Measurements from ENCODE around the gene PDE1A. TPM values are rescaled to one million over a fixed set of nuclear protein-coding genes. Genes with fewer than 3 reads are reported as not detected.
"Not testable (repeated sequence)": the region's sequence is repeated elsewhere in the genome, so short reads cannot be mapped to it uniquely, and the experiment has no call there.

Gene PDE1A
- total RNA-seq, 2 experiments from 2014 or later: not detected

GRCh38 chr2:182404092-182404491, 22.7 kb downstream of the PDE1A start:
- intact Hi-C loops (cut with micrococcal nuclease; ENCODE audit: unreplicated experiment): no loop called here
- H3K4me3 ChIP-seq (ENCODE audit: low read depth, low read length, poor library complexity, severe bottlenecking): no peak overlapping the region
- H2AFZ ChIP-seq (ENCODE audit: low read length): no peak overlapping the region
- no peaks in the 10 kb centered on the region for H4K20me1 ChIP-seq (ENCODE audit: insufficient read depth, low read length)
- CTCF ChIA-PET (ENCODE audit: unreplicated experiment): no interaction called here
- TF ChIP-seq EZH2phosphoT487 (IDR thresholded peaks at IDR 0.05; ENCODE audit: borderline replicate concordance, low read depth, low read length) (no peak), CTCF (conservative IDR thresholded peaks at IDR 0.05; ENCODE audit: low read length) (no peak)
- no peaks in the 10 kb centered on the region for H3K9me3 ChIP-seq (ENCODE audit: low read length)
- H3K4me1 ChIP-seq (ENCODE audit: insufficient read depth, low read length, poor library complexity, severe bottlenecking): no peaks in the 10 kb centered on the region
- no peaks in the 10 kb centered on the region for H3K79me2 ChIP-seq (ENCODE audit: insufficient read depth, low read depth, low read length)
- H3K36me3 ChIP-seq (ENCODE audit: insufficient read depth, low read length): no peaks in the 10 kb centered on the region
- H3K4me2 ChIP-seq (ENCODE audit: low read length): no peak overlapping the region
- POLR2A ChIA-PET: no interaction called here
- H3K27ac ChIP-seq (ENCODE audit: low read depth, low read length, poor library complexity, severe bottlenecking): no peak overlapping the region
- no TSS peak for BruUV-seq (replicated peaks)
- no peak for DNase-seq (ENCODE audit: low spot score)
- no peaks in the 10 kb centered on the region for H3K9me2 ChIP-seq (ENCODE audit: insufficient read depth, low read length)

- DNase-seq (ENCODE audit: low spot score): no peak
- H4K20me1 ChIP-seq (ENCODE audit: insufficient read depth, low read length): no peaks in the 10 kb centered on the region
- no peaks in the 10 kb centered on the region for H3K9me3 ChIP-seq (ENCODE audit: low read length)
- H3K9me2 ChIP-seq (ENCODE audit: insufficient read depth, low read length): no peaks in the 10 kb centered on the region
- intact Hi-C loops (cut with micrococcal nuclease; ENCODE audit: unreplicated experiment): no loop called here
- no peak overlapping the region for H3K4me3 ChIP-seq (ENCODE audit: low read depth, low read length, poor library complexity, severe bottlenecking)
- H3K4me1 ChIP-seq (ENCODE audit: insufficient read depth, low read length, poor library complexity, severe bottlenecking): no peaks in the 10 kb centered on the region
- no peaks in the 10 kb centered on the region for H3K36me3 ChIP-seq (ENCODE audit: insufficient read depth, low read length)
- H2AFZ ChIP-seq (ENCODE audit: low read length): no peak overlapping the region
- H3K79me2 ChIP-seq (ENCODE audit: insufficient read depth, low read depth, low read length): no peaks in the 10 kb centered on the region
- TF ChIP-seq EZH2phosphoT487 (IDR thresholded peaks at IDR 0.05; ENCODE audit: borderline replicate concordance, low read depth, low read length): no peak
- ChIA-PET CTCF (ENCODE audit: unreplicated experiment) (no interaction called here), POLR2A (interaction anchor here (0.6 kb wide), 1 partner anchor 609 kb away, joined by 4 read pairs; no protein-coding TSS in a partner anchor)
- no TSS peak for BruUV-seq (replicated peaks)
- H3K4me2 ChIP-seq (ENCODE audit: low read length): no peak overlapping the region
- H3K27ac ChIP-seq (ENCODE audit: low read depth, low read length, poor library complexity, severe bottlenecking): no peak overlapping the region
Observed at GRCh38 chr2:182393270-182393760, 33.5 kb downstream of the PDE1A start.

- intact Hi-C loops (cut with micrococcal nuclease; ENCODE audit: unreplicated experiment): no loop called here
- H3K4me3 ChIP-seq (ENCODE audit: low read depth, low read length, poor library complexity, severe bottlenecking): no peak overlapping the region
- no peaks in the 10 kb centered on the region for H3K9me3 ChIP-seq (ENCODE audit: low read length)
- no peak overlapping the region for H3K27ac ChIP-seq (ENCODE audit: low read depth, low read length, poor library complexity, severe bottlenecking)
- no peaks in the 10 kb centered on the region for H3K79me2 ChIP-seq (ENCODE audit: insufficient read depth, low read depth, low read length)
- no peak overlapping the region for H3K4me2 ChIP-seq (ENCODE audit: low read length)
- no peaks in the 10 kb centered on the region for H3K9me2 ChIP-seq (ENCODE audit: insufficient read depth, low read length)
- DNase-seq (ENCODE audit: low spot score): no peak
- H3K36me3 ChIP-seq (ENCODE audit: insufficient read depth, low read length): no peaks in the 10 kb centered on the region
- TF ChIP-seq CTCF (conservative IDR thresholded peaks at IDR 0.05; ENCODE audit: low read length) (no peak), EZH2phosphoT487 (IDR thresholded peaks at IDR 0.05; ENCODE audit: borderline replicate concordance, low read depth, low read length) (no peak)
- ChIA-PET POLR2A (no interaction called here), CTCF (ENCODE audit: unreplicated experiment) (no interaction called here)
- no peak overlapping the region for H2AFZ ChIP-seq (ENCODE audit: low read length)
- BruUV-seq (replicated peaks): no TSS peak
- no peaks in the 10 kb centered on the region for H4K20me1 ChIP-seq (ENCODE audit: insufficient read depth, low read length)
- H3K4me1 ChIP-seq (ENCODE audit: insufficient read depth, low read length, poor library complexity, severe bottlenecking): no peaks in the 10 kb centered on the region
Observed at GRCh38 chr2:182391443-182391842, 35.4 kb downstream of the PDE1A start.

GRCh38 chr2:182386267-182386880, 40.5 kb downstream of the PDE1A start:
- intact Hi-C loops (cut with micrococcal nuclease; ENCODE audit: unreplicated experiment); DNase-seq (ENCODE audit: low spot score); BruUV-seq (replicated peaks); H3K9me2 ChIP-seq (ENCODE audit: insufficient read depth, low read length); H3K4me2 ChIP-seq (ENCODE audit: low read length); H3K27ac ChIP-seq (ENCODE audit: low read depth, low read length, poor library complexity, severe bottlenecking); H2AFZ ChIP-seq (ENCODE audit: low read length); H3K36me3 ChIP-seq (ENCODE audit: insufficient read depth, low read length); CTCF ChIA-PET (ENCODE audit: unreplicated experiment); POLR2A ChIA-PET; H3K4me3 ChIP-seq (ENCODE audit: low read depth, low read length, poor library complexity, severe bottlenecking); H4K20me1 ChIP-seq (ENCODE audit: insufficient read depth, low read length); H3K79me2 ChIP-seq (ENCODE audit: insufficient read depth, low read depth, low read length); H3K4me1 ChIP-seq (ENCODE audit: insufficient read depth, low read length, poor library complexity, severe bottlenecking); H3K9me3 ChIP-seq (ENCODE audit: low read length): not testable (repeated sequence)
